ENCODE measurements around the gene STON2.

STON2 gene

DNA sequence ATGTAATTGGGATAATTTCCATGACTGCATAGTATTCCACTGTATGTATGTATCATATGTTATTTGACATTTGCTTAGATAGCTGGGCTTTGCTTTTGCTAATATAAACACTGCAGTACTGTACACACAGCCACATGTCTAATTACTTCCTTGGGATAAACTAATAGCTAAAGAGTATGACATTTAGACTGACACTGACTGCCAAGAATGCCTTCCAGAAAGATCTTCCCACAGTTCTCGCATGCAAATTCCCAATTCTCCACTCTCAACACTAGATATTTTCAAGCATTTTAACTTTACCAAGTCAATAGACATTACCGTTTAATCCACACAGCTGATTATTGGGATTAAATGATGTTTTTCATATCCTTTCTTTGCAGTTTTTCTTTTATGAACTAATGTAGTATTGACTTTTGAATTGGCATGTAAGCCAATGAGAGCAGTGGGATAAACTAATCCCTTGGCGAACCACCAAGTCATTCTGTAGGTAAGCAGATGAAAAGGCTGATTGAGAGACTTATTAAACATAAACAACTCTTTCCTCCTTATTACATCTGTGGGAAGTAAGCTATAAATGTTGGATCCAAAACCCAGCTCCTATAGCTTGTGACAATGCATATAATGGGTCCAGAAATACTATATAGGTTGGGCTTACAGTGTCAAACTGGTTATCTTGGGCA, 55.5 kb downstream of the STON2 start:
- Histone ChIP-seq H3K4me3 (ENCODE audit: low read depth, low read length) (no peak overlapping the region), H3K36me3 (no peaks in the 10 kb centered on the region), H3K27ac (no peak overlapping the region), H3K27me3 (ENCODE audit: insufficient read depth, low read depth, severe bottlenecking) (no peaks in the 10 kb centered on the region), H3K9me3 (ENCODE audit: severe bottlenecking) (no peaks in the 10 kb centered on the region)
- no peak for DNase-seq
- no peak for TF ChIP-seq CTCF (IDR thresholded peaks at IDR 0.05; ENCODE audit: low read depth, low read length)

DNA sequence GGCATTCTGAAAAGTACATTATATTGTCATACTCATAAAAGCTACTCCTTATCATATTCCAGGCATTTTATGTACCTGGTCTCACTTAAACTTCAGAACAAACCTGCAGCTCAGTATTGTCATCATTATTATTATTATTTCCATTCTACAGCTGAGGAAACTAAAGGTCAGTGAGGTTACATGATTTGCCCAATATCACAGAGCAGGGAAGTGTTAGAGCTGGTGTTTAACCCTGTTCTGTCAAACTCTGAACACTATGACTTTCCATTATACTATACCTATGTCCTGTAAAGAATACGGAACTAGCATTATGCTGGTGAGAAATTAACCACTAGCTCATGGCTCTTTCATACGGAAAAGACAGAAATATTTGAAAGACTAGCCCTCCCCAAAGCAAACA, 56.4 kb downstream of the STON2 start:
- Histone ChIP-seq H3K9me3 (ENCODE audit: severe bottlenecking) (no peaks in the 10 kb centered on the region), H3K27ac (no peak overlapping the region), H3K36me3 (no peaks in the 10 kb centered on the region), H3K4me3 (ENCODE audit: low read depth, low read length) (no peak overlapping the region), H3K27me3 (ENCODE audit: insufficient read depth, low read depth, severe bottlenecking) (no peaks in the 10 kb centered on the region)
- TF ChIP-seq CTCF (IDR thresholded peaks at IDR 0.05; ENCODE audit: low read depth, low read length) = no peak
- DNase-seq = no peak

DNA sequence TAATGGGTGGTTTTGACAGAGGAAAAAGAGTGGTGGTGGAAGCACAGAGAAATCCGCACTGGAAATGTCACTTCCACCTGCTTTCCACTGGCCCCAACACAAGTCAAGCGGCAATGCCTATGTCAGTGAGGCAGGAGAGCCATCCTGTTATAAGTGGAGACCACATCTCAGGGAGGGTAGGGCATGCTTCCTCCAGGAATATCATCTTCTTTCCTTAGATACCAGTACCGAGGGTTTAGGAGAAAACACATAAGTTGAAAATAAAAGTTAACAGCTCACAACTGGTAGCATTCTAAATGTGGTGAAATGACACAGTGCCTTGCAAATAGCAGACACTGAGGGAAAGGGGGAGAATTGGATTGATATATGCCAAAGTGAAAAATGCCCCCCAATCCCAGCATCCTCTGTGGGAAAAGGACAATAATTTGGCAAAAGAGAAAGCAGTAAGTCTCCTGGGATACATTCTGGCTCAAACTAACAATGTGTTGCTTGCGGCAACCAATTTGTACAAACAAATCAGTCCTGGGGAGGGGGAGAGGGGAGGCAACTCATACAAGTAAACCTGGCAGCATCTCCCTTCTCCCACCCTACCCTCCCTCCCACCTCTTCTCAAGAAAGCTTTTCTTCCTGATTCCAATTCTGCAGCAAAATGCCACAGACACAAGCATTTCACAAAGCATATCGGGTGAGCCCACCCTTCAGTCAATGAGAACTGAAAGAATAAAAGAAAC, 57.1 kb downstream of the STON2 start:
- Histone ChIP-seq H3K36me3 (no peaks in the 10 kb centered on the region), H3K4me3 (ENCODE audit: low read depth, low read length) (no peak overlapping the region), H3K27me3 (ENCODE audit: insufficient read depth, low read depth, severe bottlenecking) (no peaks in the 10 kb centered on the region), H3K9me3 (ENCODE audit: severe bottlenecking) (no peaks in the 10 kb centered on the region), H3K27ac (no peak overlapping the region)
- no peak for TF ChIP-seq CTCF (IDR thresholded peaks at IDR 0.05; ENCODE audit: low read depth, low read length)
- DNase-seq = no peak

- H3K9me3 ChIP-seq (ENCODE audit: severe bottlenecking) = no peaks in the 10 kb centered on the region
- no peak for DNase-seq
- TF ChIP-seq CTCF (IDR thresholded peaks at IDR 0.05; ENCODE audit: low read depth, low read length) = no peak
- H3K27ac ChIP-seq = no peak overlapping the region
- H3K36me3 ChIP-seq = no peaks in the 10 kb centered on the region
- no peaks in the 10 kb centered on the region for H3K27me3 ChIP-seq (ENCODE audit: insufficient read depth, low read depth, severe bottlenecking)
- H3K4me3 ChIP-seq (ENCODE audit: low read depth, low read length) = no peak overlapping the region
Measured at GRCh38 chr14:81341781-81342180, 58.3 kb downstream of the STON2 start.

GRCh38 chr14:81341370-81341769, 58.8 kb downstream of the STON2 start:
- H3K9me3 ChIP-seq (ENCODE audit: severe bottlenecking) = no peaks in the 10 kb centered on the region
- TF ChIP-seq CTCF (IDR thresholded peaks at IDR 0.05; ENCODE audit: low read depth, low read length) = no peak
- no peak for DNase-seq
- no peaks in the 10 kb centered on the region for H3K36me3 ChIP-seq
- no peak overlapping the region for H3K4me3 ChIP-seq (ENCODE audit: low read depth, low read length)
- H3K27ac ChIP-seq = no peak overlapping the region
- H3K27me3 ChIP-seq (ENCODE audit: insufficient read depth, low read depth, severe bottlenecking) = no peaks in the 10 kb centered on the region
